ENCODE measurements around the gene ZBTB20. TPM values are rescaled to one million over a fixed set of nuclear protein-coding genes. Genes with fewer than 3 reads are reported as not detected.

Gene ZBTB20
- total RNA-seq, 1 donor from 2014 or later: 21.4 TPM

GRCh38 chr3:114504941-114505628 lies 642.0 kb downstream of the ZBTB20 start:
- peak overlapping the region; percentile 39 for H3K27ac ChIP-seq (ENCODE audit: low read depth, low read length)
- no peaks in the 10 kb centered on the region for H3K9me3 ChIP-seq (ENCODE audit: insufficient read depth, low read depth, low read length)
- peaks cover 2% of the 10 kb centered on the region for H3K79me2 ChIP-seq (ENCODE audit: insufficient read depth, low read length)
- FAIRE-seq (peak; percentile 99), DNase-seq (ENCODE audit: low read depth) (peak; percentile 30)
- no peak overlapping the region for H3K9ac ChIP-seq (ENCODE audit: low read length)
- H3K4me2 ChIP-seq (ENCODE audit: low read length): peak overlapping the region; percentile 58
- Mint-ChIP-seq H3K4me1 (ENCODE audit: low read depth, unreplicated experiment) (peaks cover 52% of the 10 kb centered on the region), H3K27me3 (ENCODE audit: low read depth, unreplicated experiment) (no peaks in the 10 kb centered on the region), H3K4me3 (ENCODE audit: unreplicated experiment) (no peak overlapping the region), H3K9me3 (ENCODE audit: unreplicated experiment) (no peaks in the 10 kb centered on the region), H3K27ac (ENCODE audit: unreplicated experiment) (peak overlapping the region; percentile 64), H3K36me3 (ENCODE audit: low read depth, unreplicated experiment) (no peaks in the 10 kb centered on the region)
- TF ChIP-seq EZH2 (IDR thresholded peaks at IDR 0.05; ENCODE audit: insufficient read depth, low read length): no peak
- no peak for TF ChIP-seq CTCF (IDR thresholded peaks at IDR 0.05; ENCODE audit: insufficient read depth, low read depth, low read length)
- no peaks in the 10 kb centered on the region for H4K20me1 ChIP-seq (ENCODE audit: insufficient read depth, low read length)
- H3K4me1 ChIP-seq (ENCODE audit: insufficient read depth, low read length): peaks cover 34% of the 10 kb centered on the region
- no peak overlapping the region for H2AFZ ChIP-seq (ENCODE audit: low read depth, low read length)
- H3K4me3 ChIP-seq (ENCODE audit: insufficient read depth, low read depth, low read length): no peak overlapping the region
- H3K36me3 ChIP-seq (ENCODE audit: insufficient read depth, low read length): no peaks in the 10 kb centered on the region
- H3K27me3 ChIP-seq (ENCODE audit: insufficient read depth, low read length): no peaks in the 10 kb centered on the region

GRCh38 chr3:114502204-114502603 lies 644.9 kb downstream of the ZBTB20 start:
- Histone ChIP-seq H3K4me2 (ENCODE audit: low read length) (no peak overlapping the region), H3K27me3 (ENCODE audit: insufficient read depth, low read length) (no peaks in the 10 kb centered on the region), H3K27ac (ENCODE audit: low read depth, low read length) (no peak overlapping the region), H3K79me2 (ENCODE audit: insufficient read depth, low read length) (peaks cover 2% of the 10 kb centered on the region), H2AFZ (ENCODE audit: low read depth, low read length) (no peak overlapping the region), H3K4me3 (ENCODE audit: insufficient read depth, low read depth, low read length) (no peak overlapping the region), H3K36me3 (ENCODE audit: insufficient read depth, low read length) (no peaks in the 10 kb centered on the region), H4K20me1 (ENCODE audit: insufficient read depth, low read length) (no peaks in the 10 kb centered on the region), H3K9me3 (ENCODE audit: insufficient read depth, low read depth, low read length) (no peaks in the 10 kb centered on the region), H3K4me1 (ENCODE audit: insufficient read depth, low read length) (peaks cover 54% of the 10 kb centered on the region), H3K9ac (ENCODE audit: low read length) (no peak overlapping the region)
- DNase-seq (ENCODE audit: low read depth): no peak
- Mint-ChIP-seq H3K9me3 (ENCODE audit: unreplicated experiment) (no peaks in the 10 kb centered on the region), H3K4me3 (ENCODE audit: unreplicated experiment) (no peak overlapping the region), H3K27me3 (ENCODE audit: low read depth, unreplicated experiment) (no peaks in the 10 kb centered on the region), H3K36me3 (ENCODE audit: low read depth, unreplicated experiment) (no peaks in the 10 kb centered on the region), H3K4me1 (ENCODE audit: low read depth, unreplicated experiment) (peaks cover 64% of the 10 kb centered on the region), H3K27ac (ENCODE audit: unreplicated experiment) (no peak overlapping the region)
- FAIRE-seq: peak; percentile 9
- no peak for TF ChIP-seq CTCF (IDR thresholded peaks at IDR 0.05; ENCODE audit: insufficient read depth, low read depth, low read length)
- no peak for TF ChIP-seq EZH2 (IDR thresholded peaks at IDR 0.05; ENCODE audit: insufficient read depth, low read length)

- Mint-ChIP-seq H3K9me3 (ENCODE audit: unreplicated experiment) (no peaks in the 10 kb centered on the region), H3K36me3 (ENCODE audit: low read depth, unreplicated experiment) (no peaks in the 10 kb centered on the region), H3K27me3 (ENCODE audit: low read depth, unreplicated experiment) (no peaks in the 10 kb centered on the region), H3K4me1 (ENCODE audit: low read depth, unreplicated experiment) (peaks cover 62% of the 10 kb centered on the region), H3K27ac (ENCODE audit: unreplicated experiment) (no peak overlapping the region), H3K4me3 (ENCODE audit: unreplicated experiment) (no peak overlapping the region)
- Histone ChIP-seq H2AFZ (ENCODE audit: low read depth, low read length) (no peak overlapping the region), H4K20me1 (ENCODE audit: insufficient read depth, low read length) (no peaks in the 10 kb centered on the region), H3K9ac (ENCODE audit: low read length) (no peak overlapping the region), H3K27ac (ENCODE audit: low read depth, low read length) (peak overlapping the region; percentile 1), H3K27me3 (ENCODE audit: insufficient read depth, low read length) (no peaks in the 10 kb centered on the region), H3K4me3 (ENCODE audit: insufficient read depth, low read depth, low read length) (no peak overlapping the region), H3K4me1 (ENCODE audit: insufficient read depth, low read length) (peaks cover 53% of the 10 kb centered on the region), H3K79me2 (ENCODE audit: insufficient read depth, low read length) (peaks cover 6% of the 10 kb centered on the region), H3K4me2 (ENCODE audit: low read length) (peak overlapping the region; percentile 14), H3K9me3 (ENCODE audit: insufficient read depth, low read depth, low read length) (no peaks in the 10 kb centered on the region), H3K36me3 (ENCODE audit: insufficient read depth, low read length) (no peaks in the 10 kb centered on the region)
- DNase-seq (ENCODE audit: low read depth) (peak; percentile 81), FAIRE-seq (no peak)
- no peak for TF ChIP-seq CTCF (IDR thresholded peaks at IDR 0.05; ENCODE audit: insufficient read depth, low read depth, low read length)
- TF ChIP-seq EZH2 (IDR thresholded peaks at IDR 0.05; ENCODE audit: insufficient read depth, low read length): no peak
Measured at GRCh38 chr3:114499976-114500375, 647.1 kb downstream of the ZBTB20 start.
